ENCODE data around the gene RHBDL3. TPM values are rescaled to one million over a fixed set of nuclear protein-coding genes. Genes with fewer than 3 reads are reported as not detected.

RHBDL3 gene
- total and polyA plus RNA-seq, 2 of the 8 experiments (the other 6 are each of a cell fraction or from before 2014, with no cell fraction given) = 9.6 to 12.2 TPM

DNA sequence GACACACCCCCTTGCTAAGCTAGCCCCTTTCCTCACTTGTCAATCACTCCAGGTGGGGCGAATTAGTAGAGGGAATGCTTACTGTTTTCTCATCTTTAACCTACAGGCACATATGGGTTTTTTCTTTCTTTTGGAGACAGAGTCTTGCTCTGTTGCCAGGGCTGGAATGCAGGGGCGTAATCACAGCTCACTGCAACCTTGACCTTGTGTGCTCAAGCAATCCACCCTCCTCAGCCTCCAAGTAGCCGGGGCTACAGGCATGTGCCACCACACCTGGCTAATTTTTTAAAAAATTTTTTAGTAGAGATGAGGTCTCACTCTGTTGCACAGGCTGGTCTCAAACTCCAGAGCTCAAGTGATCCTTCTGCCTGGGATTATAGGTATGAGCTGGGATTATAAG, 38.7 kb upstream of the RHBDL3 start (continued):
- no peak for TF ChIP-seq RAD21 (IDR thresholded peaks at IDR 0.05 in 1 of 2, conservative IDR thresholded peaks at IDR 0.05 in 1 of 2; ENCODE audit: low read depth in 2 of 2, low read length in 2 of 2)
- no peak for TF ChIP-seq GABPA (IDR thresholded peaks at IDR 0.05; ENCODE audit: borderline replicate concordance, insufficient read depth, low read length)
- no peak for TF ChIP-seq SRF (IDR thresholded peaks at IDR 0.05; ENCODE audit: low read depth, low read length)
- no peak for TF ChIP-seq CEBPB (IDR thresholded peaks at IDR 0.05; ENCODE audit: low read depth, low read length)
- no peak for TF ChIP-seq CBX5 (IDR thresholded peaks at IDR 0.05; ENCODE audit: low read depth, low read length)
- TF ChIP-seq, protein P1, sequence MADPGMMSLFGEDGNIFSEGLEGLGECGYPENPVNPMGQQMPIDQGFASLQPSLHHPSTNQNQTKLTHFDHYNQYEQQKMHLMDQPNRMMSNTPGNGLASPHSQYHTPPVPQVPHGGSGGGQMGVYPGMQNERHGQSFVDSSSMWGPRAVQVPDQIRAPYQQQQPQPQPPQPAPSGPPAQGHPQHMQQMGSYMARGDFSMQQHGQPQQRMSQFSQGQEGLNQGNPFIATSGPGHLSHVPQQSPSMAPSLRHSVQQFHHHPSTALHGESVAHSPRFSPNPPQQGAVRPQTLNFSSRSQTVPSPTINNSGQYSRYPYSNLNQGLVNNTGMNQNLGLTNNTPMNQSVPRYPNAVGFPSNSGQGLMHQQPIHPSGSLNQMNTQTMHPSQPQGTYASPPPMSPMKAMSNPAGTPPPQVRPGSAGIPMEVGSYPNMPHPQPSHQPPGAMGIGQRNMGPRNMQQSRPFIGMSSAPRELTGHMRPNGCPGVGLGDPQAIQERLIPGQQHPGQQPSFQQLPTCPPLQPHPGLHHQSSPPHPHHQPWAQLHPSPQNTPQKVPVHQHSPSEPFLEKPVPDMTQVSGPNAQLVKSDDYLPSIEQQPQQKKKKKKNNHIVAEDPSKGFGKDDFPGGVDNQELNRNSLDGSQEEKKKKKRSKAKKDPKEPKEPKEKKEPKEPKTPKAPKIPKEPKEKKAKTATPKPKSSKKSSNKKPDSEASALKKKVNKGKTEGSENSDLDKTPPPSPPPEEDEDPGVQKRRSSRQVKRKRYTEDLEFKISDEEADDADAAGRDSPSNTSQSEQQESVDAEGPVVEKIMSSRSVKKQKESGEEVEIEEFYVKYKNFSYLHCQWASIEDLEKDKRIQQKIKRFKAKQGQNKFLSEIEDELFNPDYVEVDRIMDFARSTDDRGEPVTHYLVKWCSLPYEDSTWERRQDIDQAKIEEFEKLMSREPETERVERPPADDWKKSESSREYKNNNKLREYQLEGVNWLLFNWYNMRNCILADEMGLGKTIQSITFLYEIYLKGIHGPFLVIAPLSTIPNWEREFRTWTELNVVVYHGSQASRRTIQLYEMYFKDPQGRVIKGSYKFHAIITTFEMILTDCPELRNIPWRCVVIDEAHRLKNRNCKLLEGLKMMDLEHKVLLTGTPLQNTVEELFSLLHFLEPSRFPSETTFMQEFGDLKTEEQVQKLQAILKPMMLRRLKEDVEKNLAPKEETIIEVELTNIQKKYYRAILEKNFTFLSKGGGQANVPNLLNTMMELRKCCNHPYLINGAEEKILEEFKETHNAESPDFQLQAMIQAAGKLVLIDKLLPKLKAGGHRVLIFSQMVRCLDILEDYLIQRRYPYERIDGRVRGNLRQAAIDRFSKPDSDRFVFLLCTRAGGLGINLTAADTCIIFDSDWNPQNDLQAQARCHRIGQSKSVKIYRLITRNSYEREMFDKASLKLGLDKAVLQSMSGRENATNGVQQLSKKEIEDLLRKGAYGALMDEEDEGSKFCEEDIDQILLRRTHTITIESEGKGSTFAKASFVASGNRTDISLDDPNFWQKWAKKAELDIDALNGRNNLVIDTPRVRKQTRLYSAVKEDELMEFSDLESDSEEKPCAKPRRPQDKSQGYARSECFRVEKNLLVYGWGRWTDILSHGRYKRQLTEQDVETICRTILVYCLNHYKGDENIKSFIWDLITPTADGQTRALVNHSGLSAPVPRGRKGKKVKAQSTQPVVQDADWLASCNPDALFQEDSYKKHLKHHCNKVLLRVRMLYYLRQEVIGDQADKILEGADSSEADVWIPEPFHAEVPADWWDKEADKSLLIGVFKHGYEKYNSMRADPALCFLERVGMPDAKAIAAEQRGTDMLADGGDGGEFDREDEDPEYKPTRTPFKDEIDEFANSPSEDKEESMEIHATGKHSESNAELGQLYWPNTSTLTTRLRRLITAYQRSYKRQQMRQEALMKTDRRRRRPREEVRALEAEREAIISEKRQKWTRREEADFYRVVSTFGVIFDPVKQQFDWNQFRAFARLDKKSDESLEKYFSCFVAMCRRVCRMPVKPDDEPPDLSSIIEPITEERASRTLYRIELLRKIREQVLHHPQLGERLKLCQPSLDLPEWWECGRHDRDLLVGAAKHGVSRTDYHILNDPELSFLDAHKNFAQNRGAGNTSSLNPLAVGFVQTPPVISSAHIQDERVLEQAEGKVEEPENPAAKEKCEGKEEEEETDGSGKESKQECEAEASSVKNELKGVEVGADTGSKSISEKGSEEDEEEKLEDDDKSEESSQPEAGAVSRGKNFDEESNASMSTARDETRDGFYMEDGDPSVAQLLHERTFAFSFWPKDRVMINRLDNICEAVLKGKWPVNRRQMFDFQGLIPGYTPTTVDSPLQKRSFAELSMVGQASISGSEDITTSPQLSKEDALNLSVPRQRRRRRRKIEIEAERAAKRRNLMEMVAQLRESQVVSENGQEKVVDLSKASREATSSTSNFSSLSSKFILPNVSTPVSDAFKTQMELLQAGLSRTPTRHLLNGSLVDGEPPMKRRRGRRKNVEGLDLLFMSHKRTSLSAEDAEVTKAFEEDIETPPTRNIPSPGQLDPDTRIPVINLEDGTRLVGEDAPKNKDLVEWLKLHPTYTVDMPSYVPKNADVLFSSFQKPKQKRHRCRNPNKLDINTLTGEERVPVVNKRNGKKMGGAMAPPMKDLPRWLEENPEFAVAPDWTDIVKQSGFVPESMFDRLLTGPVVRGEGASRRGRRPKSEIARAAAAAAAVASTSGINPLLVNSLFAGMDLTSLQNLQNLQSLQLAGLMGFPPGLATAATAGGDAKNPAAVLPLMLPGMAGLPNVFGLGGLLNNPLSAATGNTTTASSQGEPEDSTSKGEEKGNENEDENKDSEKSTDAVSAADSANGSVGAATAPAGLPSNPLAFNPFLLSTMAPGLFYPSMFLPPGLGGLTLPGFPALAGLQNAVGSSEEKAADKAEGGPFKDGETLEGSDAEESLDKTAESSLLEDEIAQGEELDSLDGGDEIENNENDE (IDR thresholded peaks at IDR 0.05; ENCODE audit: insufficient replicate concordance, low read length) = no peak
- TF ChIP-seq HDAC6 (IDR thresholded peaks at IDR 0.05; ENCODE audit: low read depth, low read length) = no peak
- no peak for TF ChIP-seq KDM5A (IDR thresholded peaks at IDR 0.05; ENCODE audit: low read length)
- no peak for TF ChIP-seq CHD2 (IDR thresholded peaks at IDR 0.05; ENCODE audit: low read length)
